K562 (cell line): ENCODE data around the gene HCST. TPM values are rescaled to one million over a fixed set of nuclear protein-coding genes. Genes with fewer than 3 reads are reported as not detected.

ENCODE experiments used
- ARID2 ChIP-seq: fragments of 450-650 bp; IDR thresholded peaks from 2 replicates; pipeline ENCODE4 v1.6.1; 2017; ENCODE audit warnings: antibody characterized with exemption, mild to moderate bottlenecking
- ATF4 ChIP-seq: fragments of 450-650 bp; formaldehyde crosslinking; IDR thresholded peaks from 2 replicates; pipeline ENCODE4 v1.4.0; 2022; ENCODE audit warnings: mild to moderate bottlenecking, moderate library complexity
- CBX1 ChIP-seq: sonication (generic); IDR thresholded peaks from 2 replicates; pipeline ENCODE4 v1.6.1; 2016; ENCODE audit warnings: antibody characterized with exemption, low read depth, mild to moderate bottlenecking
- E2F1 ChIP-seq: sonication (generic); formaldehyde crosslinking; IDR thresholded peaks from 2 replicates; pipeline ENCODE4 v1.8.1; 2023; ENCODE audit warnings: mild to moderate bottlenecking, missing genetic modification reagents, moderate library complexity
- EP300 ChIP-seq: IDR thresholded peaks from 2 replicates; pipeline ENCODE4 v1.6.1; 2012; ENCODE audit warnings: low read length, improper control_type of control experiment
- FOXA3 ChIP-seq, 2 experiments: fragments of 450-650 bp in 1 of 2; sonication (generic) in 1 of 2; formaldehyde crosslinking; IDR thresholded peaks in 1 of 2; conservative IDR thresholded peaks in 1 of 2; 2 replicates each; pipeline versions ENCODE4 v1.4.0 to v1.8.0; 2020 to 2022; ENCODE audit warnings: mild to moderate bottlenecking in 2 of 2, missing genetic modification reagents in 1 of 2
- GABPA ChIP-seq: fragments of 200-800 bp; sonication (Bioruptor generic); conservative IDR thresholded peaks from 2 replicates; pipeline ENCODE4 v1.6.1; 2016; ENCODE audit warnings: low read depth, missing genetic modification characterization, missing compliant biosample characterization
- GMEB1 ChIP-seq: fragments of 250-450 bp; sonication (Bioruptor Pico); IDR thresholded peaks from 2 replicates; pipeline ENCODE4 v1.4.0; 2020; ENCODE audit warnings: mild to moderate bottlenecking
- HDAC6 ChIP-seq: IDR thresholded peaks from 2 replicates; pipeline ENCODE4 v1.6.1; 2012; ENCODE audit warnings: low read depth, mild to moderate bottlenecking, control low read depth, inconsistent platforms, low read length, moderate library complexity
- HES1 ChIP-seq: fragments of 450-650 bp; IDR thresholded peaks from 2 replicates; pipeline ENCODE4 v1.6.1; 2016; ENCODE audit warnings: low read depth, mild to moderate bottlenecking, moderate library complexity
- MAX ChIP-seq: sonication (generic); formaldehyde crosslinking; IDR thresholded peaks from 2 replicates; pipeline ENCODE4 v1.9.0; 2022; ENCODE audit warnings: mild to moderate bottlenecking, missing genetic modification reagents
- MEF2A ChIP-seq: IDR thresholded peaks from 2 replicates; pipeline ENCODE4 v1.6.1; 2011; ENCODE audit warnings: low read depth, mild to moderate bottlenecking, low read length, moderate library complexity; ENCODE audit not compliant: control insufficient read depth
- NCOA1 ChIP-seq: fragments of 450-650 bp; IDR thresholded peaks from 2 replicates; pipeline ENCODE4 v1.6.1; 2016; ENCODE audit warnings: low read depth
- NR4A1 ChIP-seq, 2 experiments: fragments of 250-450 bp in 1 of 2; fragments of 450-650 bp in 1 of 2; sonication (Bioruptor Pico) in 1 of 2; IDR thresholded peaks; 2 replicates each; pipeline versions ENCODE4 v1.4.0 to v1.6.1; 2016 to 2020; ENCODE audit warnings: mild to moderate bottlenecking in 2 of 2, missing compliant biosample characterization in 1 of 2, missing genetic modification characterization in 1 of 2, moderate library complexity in 1 of 2
- PBX2 ChIP-seq, 2 experiments: IDR thresholded peaks in 1 of 2; conservative IDR thresholded peaks in 1 of 2; 2 replicates each; pipeline ENCODE4 v1.6.1; 2016; ENCODE audit warnings: low read depth in 2 of 2, mild to moderate bottlenecking in 1 of 2, missing compliant biosample characterization in 1 of 2, missing genetic modification characterization in 1 of 2, moderate library complexity in 1 of 2
- SOX6 ChIP-seq: fragments of 450-650 bp; IDR thresholded peaks from 2 replicates; pipeline ENCODE4 v1.6.1; 2014; ENCODE audit warnings: mild to moderate bottlenecking
- USF2 ChIP-seq: sonication (generic); formaldehyde crosslinking; IDR thresholded peaks from 2 replicates; pipeline ENCODE4 v1.5.0; 2020; ENCODE audit warnings: missing genetic modification reagents
- polyA plus RNA-seq, 8 experiments: library from polyadenylated mRNA; depleted of rRNA in 4 of 8; stranded (reverse) in 5 of 8; unstranded in 3 of 8; fragments of >200 nt; fragmentation: Nextera tagmentation in 2 of 8; fragmentation: Illumina TruSeq in 1 of 8; extraction: Ambion mirVana in 2 of 8; extraction: Trizol in 1 of 8; gene quantifications; 2 replicates each; pipeline versions ENCODE4 v1.2.1 to v1.2.3, GENCODE V29; 2011 to 2014; ENCODE audit warnings: inconsistent platforms in 1 of 8, missing spikeins in 1 of 8
- total RNA-seq, 7 experiments: library from RNA; depleted of rRNA in 6 of 7; stranded (reverse); fragments of >200 nt in 6 of 7; fragmentation: Illumina TruSeq in 2 of 7; extraction: Trizol in 2 of 7; gene quantifications; 2 replicates each; pipeline versions ENCODE4 v1.2.1 to v1.2.3, GENCODE V29; 2011 to 2021; ENCODE audit warnings: low replicate concordance in 1 of 7

The HCST gene
- total and polyA plus RNA-seq, 9 of the 15 experiments (the other 6 are each of a cell fraction or from before 2014, with no cell fraction given) = 0.29 to 1.9 (median 0.95) TPM; not detected in 2

GRCh38 chr19:35908973-35909683, 6.8 kb downstream of the HCST start (continued):
- TF ChIP-seq GMEB1 (CRISPR knock-in tag) (no peak), HES1 (0 out of 2 replicates have a peak, but pooled peaks have one; percentile 12), NR4A1 (CRISPR knock-in tag; IDR thresholded peaks at IDR 0.05) (no peak), NR4A1 (tag; IDR thresholded peaks at IDR 0.05) (no peak), HDAC6 (no peak), ARID2 (no peak), PBX2 (CRISPR knock-in tag; IDR thresholded peaks at IDR 0.05; ENCODE audit: low read depth) (no peak), PBX2 (tag; conservative IDR thresholded peaks at IDR 0.05; ENCODE audit: low read depth) (no peak), MEF2A (no peak), GABPA (tag) (no peak; the same call in 1 of the 2 replicates), ATF4 (CRISPR knock-in tag) (no peak), EP300 (no peak; the same call in 1 of the 2 replicates), CBX1 (peak; percentile 95), MAX (CRISPR knock-in tag) (peak; percentile 76), FOXA3 (CRISPR knock-in tag; conservative IDR thresholded peaks at IDR 0.05 in 1 of 2, IDR thresholded peaks at IDR 0.05 in 1 of 2) (0 out of 4 replicates have a peak, but pooled peaks of 1 of the 2 experiments have one; percentile 18), E2F1 (CRISPR knock-in tag) (no peak), NCOA1 (0 out of 2 replicates have a peak, but pooled peaks have one; percentile 22), SOX6 (0 out of 2 replicates have a peak, but pooled peaks have one; percentile 34), USF2 (CRISPR knock-in tag) (no peak)
